Keratinocyte (primary cell): Measurements from ENCODE around the gene UGT1A8. TPM values are rescaled to one million over a fixed set of nuclear protein-coding genes. Genes with fewer than 3 reads are reported as not detected.

Source experiments
- DNase-seq: peaks from one replicate; pipeline ENCODE4 v3.0.0-alpha.2; 2011; ENCODE audit warnings: low read depth, missing footprints, low spot score
- FAIRE-seq: peaks from 2 replicates; lab custom pipeline; 2011; peaks lifted over from hg19 to GRCh38; lab: Jason Lieb, UNC
- H2AFZ ChIP-seq: 2 replicates; pipeline ENCODE4 v1.6.0; 2012; ENCODE audit warnings: low read length, control low read depth, inconsistent platforms; ENCODE audit not compliant: control insufficient read depth
- H3K27ac ChIP-seq: 2 replicates; pipeline ENCODE4 v1.5.1; 2011; ENCODE audit warnings: low read length; ENCODE audit not compliant: control insufficient read depth, insufficient read depth
- H3K27me3 ChIP-seq: 3 replicates; pipeline ENCODE4 v1.6.0; 2011; ENCODE audit warnings: low read length; ENCODE audit not compliant: control insufficient read depth, insufficient read depth; ENCODE audit errors: extremely low read depth
- H3K36me3 ChIP-seq, 2 experiments: 2 replicates in 1 of 2; 3 replicates in 1 of 2; pipeline ENCODE4 v1.5.1; 2011; ENCODE audit warnings: low read length in 2 of 2, mild to moderate bottlenecking in 1 of 2; ENCODE audit not compliant: control insufficient read depth in 2 of 2, insufficient read depth in 2 of 2; ENCODE audit errors: extremely low read depth in 1 of 2
- H3K4me1 ChIP-seq: 3 replicates; pipeline ENCODE4 v1.5.1; 2011; ENCODE audit warnings: low read length; ENCODE audit not compliant: control insufficient read depth, insufficient read depth; ENCODE audit errors: extremely low read depth
- H3K4me2 ChIP-seq: 3 replicates; pipeline ENCODE4 v1.6.0; 2011; ENCODE audit warnings: low read depth, low read length; ENCODE audit not compliant: control insufficient read depth, insufficient read depth; ENCODE audit errors: extremely low read depth
- H3K4me3 ChIP-seq, 3 experiments: fragments of 200-600 bp in 1 of 3; sonication (generic) in 1 of 3; 2 replicates in 2 of 3; 3 replicates in 1 of 3; pipeline ENCODE4 v1.5.1; 2011 to 2016; ENCODE audit warnings: low read length in 3 of 3, mild to moderate bottlenecking in 3 of 3, control low read depth in 2 of 3, inconsistent platforms in 1 of 3, low read depth in 1 of 3, mixed read lengths in 1 of 3, mixed run types in 1 of 3, moderate library complexity in 1 of 3; ENCODE audit not compliant: control insufficient read depth in 2 of 3, insufficient read depth in 2 of 3; ENCODE audit errors: extremely low read depth in 1 of 3
- H3K79me2 ChIP-seq: 2 replicates; pipeline ENCODE4 v1.6.0; 2012; ENCODE audit warnings: low read length; ENCODE audit not compliant: control insufficient read depth, insufficient read depth
- H3K9ac ChIP-seq: 3 replicates; pipeline ENCODE4 v1.6.0; 2011; ENCODE audit warnings: low read length; ENCODE audit not compliant: control insufficient read depth, insufficient read depth; ENCODE audit errors: extremely low read depth
- H3K9me1 ChIP-seq: 3 replicates; pipeline ENCODE4 v1.6.0; 2011; ENCODE audit warnings: low read length; ENCODE audit not compliant: control insufficient read depth, insufficient read depth; ENCODE audit errors: extremely low read depth
- H3K9me3 ChIP-seq: 2 replicates; pipeline ENCODE4 v1.5.1; 2012; ENCODE audit warnings: low read depth, low read length; ENCODE audit not compliant: control insufficient read depth
- H4K20me1 ChIP-seq: 3 replicates; pipeline ENCODE4 v1.6.0; 2011; ENCODE audit warnings: low read length; ENCODE audit not compliant: control insufficient read depth, insufficient read depth; ENCODE audit errors: extremely low read depth
- CTCF ChIP-seq, 3 experiments: IDR thresholded peaks in 1 of 3; conservative IDR thresholded peaks in 1 of 3; optimal IDR thresholded peaks in 1 of 3; 2 replicates in 2 of 3; 3 replicates in 1 of 3; pipeline versions ENCODE3 to v1.5.1; 2011; ENCODE audit warnings: low read length in 3 of 3, mild to moderate bottlenecking in 3 of 3, moderate library complexity in 2 of 3, control low read depth in 1 of 3, inconsistent platforms in 1 of 3; ENCODE audit not compliant: insufficient read depth in 2 of 3; ENCODE audit errors: extremely low read depth in 1 of 3
- EZH2 ChIP-seq: IDR thresholded peaks from one replicate; pipeline ENCODE4 v1.6.1; 2012; ENCODE audit warnings: inconsistent platforms, mild to moderate bottlenecking, low read length, moderate library complexity
- dilution Hi-C: fragments of 300-500 bp; cut with MboI; formaldehyde crosslinking; loops from one replicate; pipeline ENCODE4 v1.7.0; 2020; ENCODE audit warnings: low sequenced_read_pairs; ENCODE audit not compliant: extremely low pct_ligation_motif_present
- polyA plus RNA-seq, 5 experiments: library from polyadenylated mRNA; depleted of rRNA in 3 of 5; stranded (reverse) in 3 of 5; stranded (forward) in 1 of 5; unstranded in 1 of 5; fragments of >200 nt; gene quantifications; 1 replicate in 1 of 5; 2 replicates in 3 of 5; 3 replicates in 1 of 5; pipeline versions ENCODE4 v1.2.1 to v1.2.3, GENCODE V29; 2011 to 2012; ENCODE audit warnings: missing spikeins in 2 of 5, low read depth in 1 of 5, low replicate concordance in 1 of 5

UGT1A8 gene
- polyA plus RNA-seq, 1 donor (not counting 4 experiments of a cell fraction or from before 2014, with no cell fraction given): 0.64 TPM

GRCh38 chr2:233815861-233816260 lies 198.4 kb downstream of the UGT1A8 start:
- no peak for FAIRE-seq
- H2AFZ ChIP-seq: no peak overlapping the region
- TF ChIP-seq CTCF (optimal IDR thresholded peaks at IDR 0.05 in 1 of 3, IDR thresholded peaks at IDR 0.05 in 1 of 3, conservative IDR thresholded peaks at IDR 0.05 in 1 of 3; ENCODE audit: extremely low read depth in 1 of 3, insufficient read depth in 2 of 3, low read length in 3 of 3): no peak
- TF ChIP-seq EZH2: no peak
- H3K27me3 ChIP-seq: peaks cover 8% of the 10 kb centered on the region
- H3K27ac ChIP-seq: no peak overlapping the region
- H3K9ac ChIP-seq: no peak overlapping the region
- DNase-seq: no peak
- no peaks in the 10 kb centered on the region for H4K20me1 ChIP-seq
- dilution Hi-C loops: no loop called here
- no peaks in the 10 kb centered on the region for H3K9me3 ChIP-seq
- no peaks in the 10 kb centered on the region for H3K9me1 ChIP-seq
- H3K79me2 ChIP-seq: no peaks in the 10 kb centered on the region
- H3K4me3 ChIP-seq: no peak overlapping the region
- H3K4me1 ChIP-seq: no peaks in the 10 kb centered on the region
- no peaks in the 10 kb centered on the region for H3K36me3 ChIP-seq
- H3K4me2 ChIP-seq: no peak overlapping the region

GRCh38 chr2:233816334-233816733 lies 198.9 kb downstream of the UGT1A8 start:
- H3K9me3 ChIP-seq: no peaks in the 10 kb centered on the region
- H3K4me1 ChIP-seq: no peaks in the 10 kb centered on the region
- H3K9me1 ChIP-seq: no peaks in the 10 kb centered on the region
- no peak for FAIRE-seq
- dilution Hi-C loops: no loop called here
- no peak for TF ChIP-seq CTCF (optimal IDR thresholded peaks at IDR 0.05 in 1 of 3, IDR thresholded peaks at IDR 0.05 in 1 of 3, conservative IDR thresholded peaks at IDR 0.05 in 1 of 3; ENCODE audit: extremely low read depth in 1 of 3, insufficient read depth in 2 of 3, low read length in 3 of 3)
- no peak for TF ChIP-seq EZH2
- peaks cover 8% of the 10 kb centered on the region for H3K27me3 ChIP-seq
- H3K27ac ChIP-seq: no peak overlapping the region
- no peak overlapping the region for H2AFZ ChIP-seq
- H4K20me1 ChIP-seq: no peaks in the 10 kb centered on the region
- no peak overlapping the region for H3K4me2 ChIP-seq
- H3K9ac ChIP-seq: no peak overlapping the region
- H3K4me3 ChIP-seq: no peak overlapping the region
- no peaks in the 10 kb centered on the region for H3K79me2 ChIP-seq
- H3K36me3 ChIP-seq: no peaks in the 10 kb centered on the region
- no peak for DNase-seq
